ENCODE data around the gene ARMC2. TPM values are rescaled to one million over a fixed set of nuclear protein-coding genes. Genes with fewer than 3 reads are reported as not detected.
"Not testable (repeated sequence)": the region's sequence is repeated elsewhere in the genome, so short reads cannot be mapped to it uniquely, and the experiment has no call there.

ARMC2 gene
- total and polyA plus RNA-seq, 7 donors: 0.56 to 3.7 (median 2.0) TPM

- ATAC-seq (no peak), DNase-seq (no peak)
- WGBS, 3 donors: 89 to 97% (median 97%) methylated on average over 4 of the region's 4 CpGs
- TF ChIP-seq, protein P1, sequence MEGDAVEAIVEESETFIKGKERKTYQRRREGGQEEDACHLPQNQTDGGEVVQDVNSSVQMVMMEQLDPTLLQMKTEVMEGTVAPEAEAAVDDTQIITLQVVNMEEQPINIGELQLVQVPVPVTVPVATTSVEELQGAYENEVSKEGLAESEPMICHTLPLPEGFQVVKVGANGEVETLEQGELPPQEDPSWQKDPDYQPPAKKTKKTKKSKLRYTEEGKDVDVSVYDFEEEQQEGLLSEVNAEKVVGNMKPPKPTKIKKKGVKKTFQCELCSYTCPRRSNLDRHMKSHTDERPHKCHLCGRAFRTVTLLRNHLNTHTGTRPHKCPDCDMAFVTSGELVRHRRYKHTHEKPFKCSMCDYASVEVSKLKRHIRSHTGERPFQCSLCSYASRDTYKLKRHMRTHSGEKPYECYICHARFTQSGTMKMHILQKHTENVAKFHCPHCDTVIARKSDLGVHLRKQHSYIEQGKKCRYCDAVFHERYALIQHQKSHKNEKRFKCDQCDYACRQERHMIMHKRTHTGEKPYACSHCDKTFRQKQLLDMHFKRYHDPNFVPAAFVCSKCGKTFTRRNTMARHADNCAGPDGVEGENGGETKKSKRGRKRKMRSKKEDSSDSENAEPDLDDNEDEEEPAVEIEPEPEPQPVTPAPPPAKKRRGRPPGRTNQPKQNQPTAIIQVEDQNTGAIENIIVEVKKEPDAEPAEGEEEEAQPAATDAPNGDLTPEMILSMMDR (IDR thresholded peaks at IDR 0.05): no peak
- Histone ChIP-seq H3K27ac (no peak overlapping the region), H3K9me3 (peaks cover 4% of the 10 kb centered on the region), H3K36me3 (ENCODE audit: insufficient read depth in 1 of 2, low read depth in 1 of 2) (peaks cover 4 to 12% of the 10 kb centered on the region in 2 donors), H3K27me3 (ENCODE audit: insufficient read depth in 3 of 3, low read length in 2 of 3) (no peaks in the 10 kb centered on the region), H3K4me3 (no peak overlapping the region), H3K4me1 (no peaks in the 10 kb centered on the region)
- intact Hi-C loops (cut with DNase I): no loop called here
Observed at GRCh38 chr6:108862479-108863191, 14.4 kb downstream of the ARMC2 start.

DNA sequence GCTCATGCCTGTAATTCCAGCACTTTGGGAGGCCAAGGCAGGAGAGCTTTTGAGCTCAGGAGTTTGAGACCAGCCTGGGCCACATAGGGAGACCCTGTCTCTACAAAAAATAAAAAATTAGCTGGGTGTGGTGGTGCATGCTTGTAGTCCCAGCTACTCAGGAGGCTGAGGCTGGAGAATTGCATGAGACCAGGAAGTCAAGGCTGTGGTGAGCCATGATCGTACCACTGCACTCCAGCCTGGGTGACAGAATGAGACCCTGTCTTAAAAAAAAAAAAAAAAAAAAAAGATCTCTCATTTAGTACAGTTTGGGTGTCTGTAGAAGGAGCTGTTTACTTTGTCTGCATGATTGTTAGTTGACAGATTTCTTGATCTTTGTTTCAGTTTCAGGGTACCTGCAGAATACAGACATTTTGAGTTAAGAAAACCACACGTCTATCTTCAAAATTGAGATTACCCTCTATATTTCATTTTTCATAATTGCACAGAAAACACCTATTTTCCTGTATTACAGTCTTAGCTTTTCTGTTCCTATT is 17.6 kb downstream of the ARMC2 start:
- H3K4me3 ChIP-seq; H3K4me1 ChIP-seq; H3K36me3 ChIP-seq (ENCODE audit: insufficient read depth in 1 of 2, low read depth in 1 of 2); DNase-seq; H3K27ac ChIP-seq; H3K27me3 ChIP-seq (ENCODE audit: insufficient read depth in 3 of 3, low read length in 2 of 3); ATAC-seq; intact Hi-C loops (cut with DNase I); H3K9me3 ChIP-seq: not testable (repeated sequence)
- 90 to 95% (median 91%) methylated on average over 2 of the region's 2 CpGs for WGBS, 3 donors

GRCh38 chr6:108866798-108867197 is 18.6 kb downstream of the ARMC2 start:
- 93 to 94% (median 93%) methylated on average over 3 of the region's 3 CpGs for WGBS, 3 donors
- no peak overlapping the region for H3K27ac ChIP-seq

GRCh38 chr6:108868647-108869046 is 20.4 kb downstream of the ARMC2 start:
- WGBS, 3 donors: 76 to 84% (median 83%) methylated on average over 8 of the region's 8 CpGs
- DNase-seq: no peak

More at GRCh38 chr6:108866798-108867197, 18.6 kb downstream of the ARMC2 start:
- Histone ChIP-seq H3K9me3 (no peaks in the 10 kb centered on the region), H3K4me3 (no peak overlapping the region), H3K36me3 (ENCODE audit: insufficient read depth in 1 of 2, low read depth in 1 of 2) (peaks cover 4 to 6% of the 10 kb centered on the region in 2 donors), H3K4me1 (no peaks in the 10 kb centered on the region), H3K27me3 (ENCODE audit: insufficient read depth in 3 of 3, low read length in 2 of 3) (no peaks in the 10 kb centered on the region)
- DNase-seq (no peak), ATAC-seq (no peak)
- intact Hi-C loops (cut with DNase I): no loop called here
- TF ChIP-seq, protein P1 (IDR thresholded peaks at IDR 0.05): no peak

DNA sequence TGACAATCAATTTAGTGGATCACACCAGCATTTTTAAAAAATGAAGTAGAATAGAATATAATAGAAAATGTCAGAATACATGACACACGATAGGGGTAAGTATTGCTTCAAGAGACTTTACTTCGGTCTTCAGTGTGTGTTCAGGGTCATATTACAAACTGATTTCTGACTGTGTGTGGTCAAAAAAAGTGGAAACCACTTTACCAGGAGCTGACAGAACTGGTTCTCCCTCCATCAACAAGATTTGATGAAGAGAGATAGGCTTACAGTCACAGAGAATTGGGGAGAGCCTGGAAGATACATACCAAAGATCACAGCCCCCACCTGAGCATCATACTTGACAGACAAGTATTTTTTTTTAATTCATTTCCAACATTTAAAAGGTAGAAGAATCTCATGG is 21.7 kb downstream of the ARMC2 start:
- Histone ChIP-seq H3K27ac (no peak overlapping the region), H3K27me3 (ENCODE audit: insufficient read depth in 3 of 3, low read length in 2 of 3) (no peaks in the 10 kb centered on the region), H3K4me3 (no peak overlapping the region), H3K4me1 (no peaks in the 10 kb centered on the region), H3K9me3 (no peaks in the 10 kb centered on the region), H3K36me3 (ENCODE audit: insufficient read depth in 1 of 2, low read depth in 1 of 2) (peaks cover 0 to 6% of the 10 kb centered on the region in 2 donors)
- TF ChIP-seq, protein P1 (IDR thresholded peaks at IDR 0.05): no peak
- 77 to 80% (median 78%) methylated on average over 2 of the region's 2 CpGs for WGBS, 3 donors
- intact Hi-C loops (cut with DNase I): no loop called here
- no peak for DNase-seq
- no peak for ATAC-seq

More at GRCh38 chr6:108868647-108869046, 20.4 kb downstream of the ARMC2 start:
- Histone ChIP-seq H3K27me3 (ENCODE audit: insufficient read depth in 3 of 3, low read length in 2 of 3) (no peaks in the 10 kb centered on the region), H3K27ac (peak overlapping the region; percentile 3), H3K9me3 (no peaks in the 10 kb centered on the region), H3K36me3 (ENCODE audit: insufficient read depth in 1 of 2, low read depth in 1 of 2) (peaks cover 2 to 6% of the 10 kb centered on the region in 2 donors), H3K4me3 (no peak overlapping the region), H3K4me1 (no peaks in the 10 kb centered on the region)
- no peak for ATAC-seq
- TF ChIP-seq, protein P1 (IDR thresholded peaks at IDR 0.05): no peak
- intact Hi-C loops (cut with DNase I): no loop called here
